ENCODE results near the gene MED12. TPM values are rescaled to one million over a fixed set of nuclear protein-coding genes. Genes with fewer than 3 reads are reported as not detected.

Gene MED12
- polyA plus RNA-seq, 12 donors: 25.4 to 78.5 (median 39.5) TPM; not detected in 1

DNA sequence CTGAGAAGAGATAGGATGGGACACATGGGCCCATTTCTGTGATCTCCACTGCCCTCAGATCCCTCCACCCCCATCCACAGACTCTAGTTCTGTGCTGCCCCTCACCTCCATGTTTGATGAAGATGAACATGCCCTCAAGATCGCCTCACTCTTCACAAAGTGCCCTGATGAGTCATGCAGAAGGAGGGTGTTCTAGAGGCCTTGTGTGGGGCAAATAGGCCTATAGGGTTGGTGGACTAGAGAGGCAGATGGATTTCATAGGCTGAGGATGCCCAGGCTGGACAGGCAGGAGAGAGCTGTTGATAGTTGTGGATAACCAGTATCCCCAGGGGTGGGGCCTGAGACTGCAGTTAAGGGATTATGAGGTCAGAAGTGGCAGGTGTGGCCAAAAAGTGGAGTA lies 12.0 kb upstream of the MED12 start, which contains the start of gene CXorf65:
TSS of gene CXorf65 (minus strand) at position 314 of the 400 bp plus-strand sequence. CDS start at position 130, 184 bp downstream.
- no peak for DNase-seq

DNA sequence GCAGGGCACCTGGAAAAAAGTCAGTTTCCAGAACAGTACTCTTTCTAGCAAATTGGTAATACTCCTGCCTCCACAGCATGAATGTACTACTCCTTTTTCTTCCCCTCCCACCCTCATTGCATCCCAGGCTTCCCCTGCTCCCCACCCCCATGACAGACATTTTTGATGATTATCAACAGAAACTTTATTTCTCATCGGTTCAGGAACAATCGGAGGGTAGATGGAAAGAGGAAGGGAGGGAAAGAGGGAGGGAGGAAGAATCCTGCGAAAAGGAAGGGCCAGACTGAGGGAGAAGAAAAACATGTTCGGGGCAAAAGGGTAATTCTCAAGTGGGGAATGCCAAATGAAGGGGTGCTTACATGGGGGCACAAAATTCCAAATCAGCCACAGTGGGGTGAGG lies 11.2 kb upstream of the MED12 start:
- DNase-seq: no peak

DNA sequence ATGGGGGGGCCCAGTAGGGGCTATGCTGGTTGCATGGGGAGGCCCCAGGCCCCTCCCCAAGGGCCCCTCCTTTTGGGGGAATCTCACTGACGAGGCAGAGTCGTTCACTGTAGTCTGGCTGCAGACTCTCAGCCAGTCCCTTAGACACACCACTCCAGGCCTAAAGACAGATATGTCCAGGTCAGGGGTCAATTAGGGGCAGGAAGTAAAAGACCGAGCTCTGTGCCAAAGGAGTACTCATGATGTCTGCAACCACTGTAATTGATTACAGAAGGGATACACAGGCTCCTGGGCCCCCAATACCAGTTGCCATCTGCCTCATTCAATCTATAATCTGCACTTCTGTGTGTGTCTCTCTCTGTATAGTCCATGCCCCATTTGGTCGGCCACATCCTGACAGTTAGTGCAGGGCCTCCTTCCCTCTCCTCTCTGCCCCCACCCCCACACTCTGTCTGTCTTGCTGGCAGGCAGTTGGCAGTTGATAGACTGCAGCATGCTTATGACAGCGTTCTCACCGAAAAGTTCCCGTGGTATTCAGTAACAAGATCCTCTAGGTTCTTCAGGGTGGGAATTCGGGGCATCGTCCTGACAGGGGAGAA lies 10.5 kb upstream of the MED12 start:
- DNase-seq: no peak

DNA sequence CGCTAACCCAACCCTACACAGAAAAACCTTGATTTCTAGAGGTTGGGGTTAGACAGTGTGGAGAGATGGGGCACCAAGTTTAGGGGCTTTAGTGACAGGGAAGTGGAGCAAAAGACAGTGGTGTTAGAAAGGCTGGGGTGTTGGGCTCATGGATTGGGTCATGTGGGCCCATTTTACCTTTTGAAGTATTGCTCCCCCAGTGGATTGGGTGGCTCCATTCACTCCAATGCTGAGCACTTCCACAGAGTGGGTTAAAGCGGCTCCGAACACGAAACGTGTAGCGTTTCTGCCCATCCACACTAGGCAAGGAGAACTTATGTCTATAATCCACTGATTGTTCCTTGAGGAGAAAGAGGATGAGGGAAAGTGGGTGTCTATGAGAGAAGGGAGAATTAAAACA lies 9.3 kb upstream of the MED12 start:
- DNase-seq: no peak

DNA sequence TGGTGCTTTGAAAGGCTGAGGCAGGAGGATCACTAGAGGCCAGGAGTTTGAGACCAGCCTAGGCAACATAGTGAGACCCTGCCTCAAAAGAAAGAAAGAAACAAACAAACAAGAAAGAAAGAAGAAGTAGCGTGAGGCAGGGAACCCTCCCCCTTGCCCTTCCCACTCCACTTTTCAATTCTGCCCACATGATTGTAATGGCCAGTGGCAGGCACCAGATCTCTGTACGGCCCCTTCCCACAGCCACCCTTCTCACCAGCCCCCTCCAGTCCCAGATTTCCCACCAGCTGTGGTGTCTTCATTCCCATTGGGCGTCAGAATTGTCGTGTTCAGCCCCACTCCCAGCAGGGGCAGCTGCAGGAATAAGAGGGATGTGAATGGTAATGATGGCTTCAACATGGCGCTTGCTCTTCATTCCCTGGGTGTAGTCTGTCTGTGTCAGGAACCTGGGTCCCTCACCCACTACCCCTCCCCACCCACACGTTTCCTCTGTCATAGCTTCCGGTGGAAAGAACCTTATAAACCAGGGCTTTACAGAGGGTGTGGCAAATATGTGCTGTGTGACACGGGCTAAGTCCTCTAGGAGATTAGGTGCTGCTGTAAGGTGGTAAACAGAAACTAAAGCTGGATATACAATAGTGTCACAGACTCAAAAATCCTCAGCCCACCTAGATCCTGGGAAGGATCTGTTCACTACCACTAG lies 7.1 kb upstream of the MED12 start, which contains the start of gene IL2RG:
TSS of gene IL2RG (minus strand) at position 437 of the 703 bp plus-strand sequence. CDS start at position 399, 38 bp downstream.
- no peak for DNase-seq

DNA sequence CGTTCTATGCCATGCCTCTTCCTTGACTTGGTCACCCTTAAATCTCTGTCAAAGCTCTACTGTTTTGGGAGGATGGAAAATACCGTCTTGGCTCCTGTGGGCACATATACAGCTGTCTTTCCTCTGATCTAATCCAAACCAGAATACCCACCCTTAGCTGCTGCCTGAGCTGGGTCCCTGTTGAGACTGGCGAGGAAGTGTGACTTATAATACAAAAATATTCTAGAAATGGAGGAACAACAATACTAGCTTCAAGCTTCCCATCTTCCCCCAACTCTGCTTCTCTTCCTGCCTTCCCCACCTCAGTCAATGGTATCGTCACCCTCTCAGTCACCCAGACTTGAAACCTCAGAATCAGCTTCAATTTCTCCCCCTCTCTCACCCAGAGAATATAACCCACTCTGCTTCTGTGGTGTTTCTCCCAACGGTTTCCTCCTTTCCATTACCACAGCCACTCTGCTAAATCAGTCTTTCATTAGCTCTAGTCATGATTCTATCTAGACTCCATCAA lies 6.4 kb upstream of the MED12 start:
- DNase-seq: no peak

DNA sequence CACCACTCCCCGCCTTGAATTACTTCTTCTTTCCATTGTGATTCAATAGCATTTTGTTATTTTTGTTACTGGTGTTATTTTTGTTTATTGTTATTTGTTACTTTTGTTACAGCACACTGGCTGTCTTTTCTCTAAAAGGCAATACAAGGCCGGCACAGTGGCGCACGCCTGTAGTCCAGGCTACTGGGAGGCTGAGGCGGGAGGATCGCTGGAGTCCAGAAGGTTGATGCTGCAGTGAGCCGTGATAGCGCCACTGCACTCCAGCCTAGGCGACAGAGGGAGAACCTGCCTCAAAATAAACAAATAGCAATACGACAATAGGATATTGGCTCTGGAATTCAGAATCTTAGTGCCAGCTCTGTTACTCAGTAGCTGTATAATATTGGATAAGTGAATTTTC lies 1.0 kb upstream of the MED12 start:
- no peak for DNase-seq

DNA sequence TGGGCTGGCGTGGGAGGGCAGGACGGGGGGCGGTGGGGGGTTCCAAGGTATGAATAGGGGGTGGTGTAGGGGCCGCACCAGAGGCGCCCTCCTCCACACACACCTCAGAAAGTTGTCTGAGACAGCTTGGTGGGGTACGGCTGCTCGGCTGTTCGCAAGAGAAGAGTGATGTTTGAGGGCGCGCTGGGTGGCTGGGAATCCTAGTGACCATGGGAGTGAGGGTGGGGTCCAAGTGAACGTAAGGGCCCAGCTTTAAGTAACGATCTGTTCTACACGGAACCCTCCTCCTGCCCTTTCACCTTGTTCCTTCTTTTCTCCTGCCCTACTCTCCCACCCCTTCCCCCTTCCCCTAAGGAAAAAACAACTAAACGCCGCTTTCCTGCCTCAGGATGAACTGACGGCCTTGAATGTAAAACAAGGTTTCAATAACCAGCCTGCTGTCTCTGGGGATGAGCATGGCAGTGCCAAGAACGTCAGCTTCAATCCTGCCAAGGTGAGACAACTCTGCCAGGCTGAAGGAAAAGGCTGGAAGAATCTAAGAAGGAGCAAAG lies 664 bp downstream of the MED12 start:
- no peak for DNase-seq

DNA sequence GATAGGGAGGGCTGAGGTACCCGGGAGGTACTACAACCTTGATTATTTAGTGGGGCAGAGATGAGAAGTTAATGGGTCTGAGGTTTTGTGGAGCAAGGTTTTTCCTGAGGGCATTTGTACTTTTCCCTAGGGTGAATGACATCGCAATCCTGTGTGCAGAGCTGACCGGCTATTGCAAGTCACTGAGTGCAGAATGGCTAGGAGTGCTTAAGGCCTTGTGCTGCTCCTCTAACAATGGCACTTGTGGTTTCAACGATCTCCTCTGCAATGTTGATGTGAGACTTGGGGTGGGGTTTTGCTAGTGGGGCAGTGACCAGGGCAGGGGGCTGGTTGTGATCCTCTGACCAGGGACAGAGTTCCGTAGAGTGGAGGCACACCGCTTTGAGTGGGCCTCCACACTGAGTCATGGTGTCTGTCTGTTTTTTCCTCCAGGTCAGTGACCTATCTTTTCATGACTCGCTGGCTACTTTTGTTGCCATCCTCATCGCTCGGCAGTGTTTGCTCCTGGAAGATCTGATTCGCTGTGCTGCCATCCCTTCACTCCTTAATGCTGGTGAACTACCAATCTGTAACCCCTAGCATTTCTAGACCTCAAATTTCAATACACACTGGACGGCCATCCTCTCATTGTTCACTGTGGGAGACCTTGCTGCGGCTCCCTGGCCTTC lies 9.9 kb downstream of the MED12 start:
- DNase-seq: no peak

DNA sequence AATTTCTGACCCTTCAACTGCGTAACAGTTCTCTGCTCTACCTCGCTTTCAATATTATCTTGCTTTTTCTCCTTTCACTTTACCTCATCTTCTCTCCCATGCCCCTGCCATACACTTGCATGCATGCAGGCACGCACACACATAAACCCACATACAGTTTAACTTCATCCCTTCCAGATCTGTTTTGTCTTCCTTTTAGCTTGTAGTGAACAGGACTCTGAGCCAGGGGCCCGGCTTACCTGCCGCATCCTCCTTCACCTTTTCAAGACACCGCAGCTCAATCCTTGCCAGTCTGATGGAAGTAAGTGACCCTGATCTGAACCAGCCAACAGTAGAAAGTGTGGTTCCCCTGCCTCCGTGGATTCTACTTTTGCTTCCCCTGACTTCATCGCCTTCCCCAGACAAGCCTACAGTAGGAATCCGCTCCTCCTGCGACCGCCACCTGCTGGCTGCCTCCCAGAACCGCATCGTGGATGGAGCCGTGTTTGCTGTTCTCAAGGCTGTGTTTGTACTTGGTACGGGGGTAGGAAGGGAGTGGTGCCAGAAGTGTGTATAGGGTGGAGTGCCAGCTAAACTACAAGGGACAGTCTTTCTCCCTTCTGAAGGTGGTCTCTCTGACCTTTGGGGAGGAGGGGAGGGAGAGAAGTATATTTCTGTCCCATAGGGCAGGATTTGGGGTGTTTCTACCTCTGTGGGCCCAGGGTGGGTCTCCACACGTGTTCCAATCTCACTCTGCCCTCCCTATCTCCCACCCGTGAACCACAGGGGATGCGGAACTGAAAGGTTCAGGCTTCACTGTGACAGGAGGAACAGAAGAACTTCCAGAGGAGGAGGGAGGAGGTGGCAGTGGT lies 10.7 kb downstream of the MED12 start:
- peak; percentile 49 for DNase-seq

DNA sequence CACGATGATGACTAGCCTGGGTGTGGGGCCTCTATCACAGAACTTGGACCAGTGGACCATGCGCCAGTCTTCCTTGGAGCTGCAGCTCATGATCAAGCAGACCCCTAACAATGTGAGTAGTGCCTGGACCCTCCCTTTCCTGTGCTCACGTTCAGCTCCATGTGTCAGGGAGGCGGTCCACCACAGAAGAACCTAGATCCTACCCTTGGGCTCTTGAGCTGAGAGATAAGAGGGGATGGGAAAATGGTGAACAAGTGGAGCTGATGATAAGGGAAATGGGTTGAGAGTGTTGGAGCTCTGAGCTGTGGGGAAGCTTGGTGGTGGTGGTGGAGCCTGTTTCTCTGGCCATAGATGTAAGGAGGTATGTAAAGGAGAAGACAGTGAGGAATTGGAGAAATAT lies 13.1 kb downstream of the MED12 start:
- DNase-seq: no peak

DNA sequence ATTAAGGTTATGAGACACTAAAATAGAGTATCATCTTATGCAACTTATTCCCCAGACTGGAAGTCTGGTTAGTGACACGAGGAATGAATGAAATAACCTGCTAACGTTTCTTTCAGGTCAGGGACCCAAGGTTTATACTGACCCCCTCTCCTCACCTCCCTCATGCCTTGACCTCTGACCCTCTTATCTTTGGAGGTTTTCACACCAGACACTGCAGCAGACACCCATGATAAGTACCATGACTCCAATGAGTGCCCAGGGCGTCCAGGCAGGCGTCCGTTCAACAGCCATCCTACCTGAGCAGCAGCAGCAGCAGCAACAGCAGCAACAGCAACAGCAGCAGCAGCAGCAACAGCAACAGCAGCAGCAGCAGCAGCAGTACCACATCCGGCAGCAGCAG lies 22.0 kb downstream of the MED12 start:
- DNase-seq: no peak

DNA sequence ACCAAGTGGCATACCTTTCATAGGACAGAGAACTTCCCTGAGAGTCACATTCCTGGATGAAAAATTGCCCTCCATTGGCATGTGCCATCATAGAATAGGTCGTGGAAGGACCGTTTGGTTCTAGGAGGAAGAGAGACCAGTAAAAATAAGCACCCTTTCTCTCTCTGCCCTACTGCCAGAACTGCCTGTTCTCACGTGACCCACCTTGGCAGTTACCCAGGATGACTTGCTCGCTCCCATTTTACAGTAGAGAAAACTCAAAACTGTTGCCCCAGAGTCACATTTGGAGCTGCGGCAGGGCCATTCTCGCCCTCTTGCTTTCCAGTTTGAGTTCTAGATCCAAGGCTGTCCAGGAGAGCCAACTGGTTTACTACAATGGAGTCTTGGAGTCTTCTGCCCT lies 25.1 kb downstream of the MED12 start:
- DNase-seq: no peak

DNA sequence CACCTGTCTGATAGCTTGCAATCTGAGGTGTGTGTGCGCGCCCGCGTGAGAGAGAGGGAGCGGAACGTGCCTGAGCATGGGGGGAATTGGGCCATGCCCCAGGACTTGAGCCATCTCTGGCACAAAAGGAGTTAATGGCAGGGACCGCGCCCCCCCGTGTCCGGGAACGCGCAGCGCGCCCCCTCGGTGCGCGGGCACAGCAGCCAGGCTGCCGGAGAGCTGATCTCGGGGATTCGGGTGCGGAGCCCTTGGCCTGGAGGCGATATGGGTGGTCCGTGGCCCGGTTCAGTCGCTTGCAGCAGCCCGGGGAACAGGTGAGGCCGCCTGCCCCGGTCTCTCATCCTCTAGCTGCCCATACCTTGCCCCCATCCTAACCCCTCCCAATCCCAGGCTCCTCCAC lies 26.3 kb downstream of the MED12 start, which contains the start of gene NLGN3:
TSS of gene NLGN3 (plus strand) at position 191 of the 400 bp plus-strand sequence. CDS start 2,909 bp downstream, outside the sequence.
- DNase-seq: no peak

DNA sequence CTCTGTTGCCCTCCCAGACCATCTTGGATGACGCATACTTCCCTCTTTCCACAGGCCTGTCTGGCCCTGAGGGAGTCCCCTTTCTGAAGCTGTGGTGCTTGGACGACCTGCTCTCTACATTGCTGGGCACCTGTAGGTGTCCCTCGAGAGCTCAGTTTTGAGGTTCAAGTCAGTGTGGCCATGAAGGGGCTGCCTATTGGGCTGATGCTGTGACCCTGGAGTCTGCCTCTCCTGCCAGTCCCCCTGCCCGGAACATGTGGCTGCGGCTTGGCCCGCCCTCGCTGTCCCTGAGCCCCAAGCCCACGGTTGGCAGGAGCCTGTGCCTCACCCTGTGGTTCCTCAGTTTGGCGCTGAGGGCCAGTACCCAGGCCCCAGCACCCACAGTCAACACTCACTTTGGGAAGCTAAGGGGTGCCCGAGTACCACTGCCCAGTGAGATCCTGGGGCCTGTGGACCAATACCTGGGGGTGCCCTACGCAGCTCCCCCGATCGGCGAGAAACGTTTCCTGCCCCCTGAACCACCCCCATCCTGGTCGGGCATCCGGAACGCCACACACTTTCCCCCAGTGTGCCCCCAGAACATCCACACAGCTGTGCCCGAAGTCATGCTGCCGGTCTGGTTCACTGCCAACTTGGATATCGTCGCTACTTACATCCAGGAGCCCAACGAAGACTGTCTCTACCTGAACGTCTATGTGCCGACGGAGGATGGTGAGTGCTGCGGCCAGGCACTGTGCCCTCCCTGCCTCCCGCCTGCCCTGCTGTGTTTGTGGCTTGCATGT lies 29.3 kb downstream of the MED12 start:
- DNase-seq: no peak

DNA sequence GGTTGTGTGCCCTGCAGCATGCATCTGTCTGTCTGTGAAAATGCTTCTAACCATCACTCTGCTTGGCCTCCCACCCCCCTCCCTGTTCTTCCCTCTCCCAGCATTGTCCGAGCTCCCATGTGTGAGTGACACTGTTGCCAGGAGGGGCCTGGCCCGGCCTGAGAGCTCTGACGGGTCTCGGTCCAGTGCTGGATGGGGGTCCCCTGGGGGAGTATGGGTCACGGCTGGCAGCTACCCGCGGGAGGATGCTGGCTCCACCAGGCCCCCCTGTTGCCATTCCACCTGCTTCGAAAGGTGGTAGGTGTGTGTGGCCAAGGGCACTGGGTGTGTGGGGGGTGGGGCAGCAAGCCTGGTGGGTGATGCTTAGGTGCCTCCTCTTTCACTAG lies 29.9 kb downstream of the MED12 start:
- DNase-seq: no peak

DNA sequence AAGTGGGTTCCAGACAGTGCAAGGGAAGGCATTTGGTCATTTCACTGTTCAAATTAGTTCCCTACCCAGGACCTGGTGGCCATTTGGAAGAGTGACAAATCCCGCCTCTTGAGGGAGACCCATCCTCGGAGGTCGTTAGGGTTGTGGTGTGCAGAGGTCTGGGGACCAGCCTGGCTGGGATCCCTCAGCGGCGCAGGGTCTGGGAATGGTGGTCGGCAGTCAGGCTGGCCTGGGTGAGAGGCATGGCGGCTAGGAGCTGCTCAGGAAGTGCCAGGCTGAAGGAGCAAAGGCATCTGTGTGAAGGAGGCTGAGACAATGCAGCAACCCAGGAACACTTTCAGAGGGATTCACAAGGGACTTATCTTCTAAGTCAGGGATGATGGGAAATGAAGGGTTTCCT lies 33.0 kb downstream of the MED12 start:
- DNase-seq: no peak

DNA sequence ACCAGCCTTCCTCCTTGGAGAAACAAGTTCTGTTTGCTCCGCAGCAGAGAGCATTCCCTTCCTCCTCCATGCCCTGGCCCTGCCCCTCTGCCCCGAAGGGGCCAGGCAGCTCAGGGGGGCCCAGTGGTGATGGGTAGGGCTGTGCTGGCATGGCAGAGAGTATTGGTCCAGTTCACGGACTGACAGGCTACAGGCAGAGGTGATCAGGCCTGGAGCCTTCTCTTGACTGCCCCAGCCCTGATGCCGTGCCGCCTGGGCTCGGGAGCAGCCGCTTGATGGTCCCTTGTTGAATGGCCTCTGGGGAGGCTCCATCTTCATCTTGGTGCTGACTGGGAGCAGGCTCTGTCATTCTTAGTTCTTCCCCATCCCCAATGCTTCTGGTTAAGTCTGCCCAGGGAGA lies 35.8 kb downstream of the MED12 start:
- no peak for DNase-seq

DNA sequence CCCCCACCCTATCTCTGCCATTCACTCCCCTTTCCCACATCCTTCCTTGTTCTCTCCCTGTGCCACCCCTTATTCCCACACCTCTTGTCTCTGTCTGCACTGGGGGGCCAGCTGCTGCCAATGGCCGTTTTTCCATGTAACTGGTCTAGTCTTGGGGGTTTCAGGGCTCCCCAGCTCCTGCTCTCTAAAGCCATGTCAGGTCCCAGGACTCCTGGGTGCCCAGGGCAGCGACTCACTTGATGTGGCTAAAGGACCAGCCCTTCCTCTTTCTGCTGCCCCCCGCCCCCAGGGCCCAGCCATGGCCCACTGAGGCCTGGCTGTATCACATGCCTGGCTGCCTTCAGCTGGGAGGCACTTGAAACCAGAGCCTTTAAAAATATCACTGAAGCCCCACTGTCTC lies 36.2 kb downstream of the MED12 start:
- no peak for DNase-seq

DNA sequence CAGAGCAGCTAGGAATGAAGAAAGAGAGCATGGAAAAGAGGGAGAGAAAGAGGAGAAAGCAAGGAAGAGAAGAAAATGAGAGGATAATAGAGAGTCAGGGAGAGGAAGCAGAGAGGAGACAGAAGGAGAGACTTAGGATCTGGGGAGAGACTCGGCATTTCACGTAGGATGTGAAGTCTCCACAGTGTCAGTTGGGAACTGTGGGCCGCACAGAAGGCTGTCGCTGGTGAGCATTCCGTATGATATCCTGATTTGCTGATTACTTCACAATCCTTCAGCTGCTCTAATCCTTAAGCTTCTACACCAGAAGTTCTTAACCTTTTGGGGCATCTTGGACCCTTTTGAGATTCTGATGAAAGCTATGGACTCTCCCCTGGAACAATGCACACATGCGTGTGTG lies 40.2 kb downstream of the MED12 start:
- DNase-seq: no peak

DNA sequence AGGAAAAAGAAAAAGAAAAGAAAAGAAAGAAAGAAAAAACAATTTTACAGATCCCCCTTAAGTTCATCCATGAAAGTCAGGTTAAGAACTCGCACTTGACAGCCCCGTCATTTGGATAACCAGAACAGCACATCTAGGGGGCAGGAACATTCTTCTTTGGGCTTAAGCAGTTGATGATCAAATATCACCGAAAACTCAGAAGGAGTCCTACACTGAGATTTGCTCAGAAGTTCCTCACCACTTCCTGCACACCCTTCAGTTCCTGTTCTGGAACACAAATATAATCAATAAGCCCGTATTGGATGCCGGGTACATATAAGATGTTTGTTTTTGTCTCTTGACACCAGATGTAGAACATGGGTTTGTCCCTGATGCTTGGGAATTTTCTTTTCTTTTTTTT lies 40.9 kb downstream of the MED12 start:
- DNase-seq: no peak
